Cardiac fibroblast (primary cell): ENCODE data around the gene INTS1.

Experiments
- DNase-seq, 2 donors: peaks; one replicate each; pipeline versions ENCODE4 v3.0.0 to v3.0.0-alpha.2; 2010; ENCODE audit warnings: low read depth in 2 of 2
- H3K4me3 ChIP-seq, 2 donors: replicated peaks in 1 of 2; 1 replicate in 1 of 2; 2 replicates in 1 of 2; pipeline ENCODE4 v1.5.1; 2011; ENCODE audit warnings: low read depth in 2 of 2, low read length in 2 of 2, mild to moderate bottlenecking in 2 of 2, moderate library complexity in 1 of 2
- TF ChIP-seq, protein P1 (sequence below): IDR thresholded peaks from one replicate; pipeline ENCODE4 v1.5.1; 2011; ENCODE audit warnings: low read depth, mild to moderate bottlenecking, low read length, inconsistent platforms

Gene INTS1

DNA sequence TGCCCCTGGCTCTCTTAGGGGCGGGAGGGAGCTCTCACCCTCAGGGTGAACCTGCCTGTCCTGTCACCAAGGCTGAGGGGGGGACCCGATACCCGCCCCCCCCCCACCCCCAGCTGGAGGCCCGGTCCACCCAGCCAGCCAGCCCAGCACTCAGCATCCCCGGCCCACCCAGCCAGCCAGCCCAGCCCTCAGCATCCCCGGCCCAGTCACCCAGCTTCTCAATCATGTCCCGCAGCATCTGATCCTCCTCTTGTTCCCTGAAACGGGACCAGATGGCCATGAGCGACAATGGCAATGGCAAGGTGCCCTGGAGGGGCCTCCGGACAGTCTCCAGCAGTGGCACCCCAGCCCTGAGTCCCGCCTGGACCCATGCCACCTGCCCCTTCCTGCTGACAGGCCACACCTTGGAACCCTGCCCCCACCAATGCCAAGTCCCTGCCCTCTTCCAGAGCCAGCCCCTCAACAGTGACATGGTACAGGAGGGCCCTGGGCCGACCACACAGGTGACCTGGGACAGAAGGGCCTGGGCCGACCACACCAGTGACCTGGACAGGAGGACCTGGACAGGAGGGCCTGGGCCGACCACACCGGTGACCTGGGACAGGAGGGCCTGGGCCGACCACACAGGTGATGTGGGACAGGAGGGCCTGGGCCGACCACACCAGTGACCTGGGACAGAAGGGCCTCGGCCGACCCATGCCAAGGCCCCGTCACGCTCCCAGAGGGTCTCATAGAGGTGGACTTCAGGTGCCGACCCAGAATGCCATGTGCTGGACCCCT, 69.1 kb downstream of the INTS1 start:
- no peak for DNase-seq

DNA sequence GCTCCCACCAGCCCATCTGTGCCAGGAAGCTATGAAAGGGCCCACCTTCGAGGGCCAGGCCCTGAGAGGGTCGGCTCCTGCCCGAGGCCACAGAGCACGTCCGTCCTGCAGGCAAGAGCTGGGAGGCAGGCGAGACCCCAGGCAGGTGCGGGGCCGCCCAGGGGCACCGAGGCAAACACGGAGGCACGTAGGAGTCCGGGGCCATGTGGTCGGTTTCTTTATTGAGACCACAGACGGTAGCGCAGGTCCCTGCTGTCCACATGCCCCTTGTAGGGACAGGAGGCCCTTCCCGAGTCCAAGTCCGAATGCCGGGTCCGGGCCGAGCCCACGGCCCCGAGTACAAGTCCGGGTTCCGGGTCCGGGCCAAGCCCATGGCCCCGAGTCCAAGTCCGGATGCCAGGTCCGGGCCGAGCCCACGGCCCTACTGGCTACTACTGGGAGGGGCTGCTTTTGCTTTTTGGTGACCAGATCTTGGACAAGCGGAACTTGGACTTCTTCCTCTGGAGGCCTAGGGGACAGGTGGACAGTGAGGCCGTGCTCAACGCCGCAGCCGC, 69.9 kb downstream of the INTS1 start:
- H3K4me3 ChIP-seq: no peak overlapping the region
- DNase-seq: no peak
- TF ChIP-seq, protein P1, sequence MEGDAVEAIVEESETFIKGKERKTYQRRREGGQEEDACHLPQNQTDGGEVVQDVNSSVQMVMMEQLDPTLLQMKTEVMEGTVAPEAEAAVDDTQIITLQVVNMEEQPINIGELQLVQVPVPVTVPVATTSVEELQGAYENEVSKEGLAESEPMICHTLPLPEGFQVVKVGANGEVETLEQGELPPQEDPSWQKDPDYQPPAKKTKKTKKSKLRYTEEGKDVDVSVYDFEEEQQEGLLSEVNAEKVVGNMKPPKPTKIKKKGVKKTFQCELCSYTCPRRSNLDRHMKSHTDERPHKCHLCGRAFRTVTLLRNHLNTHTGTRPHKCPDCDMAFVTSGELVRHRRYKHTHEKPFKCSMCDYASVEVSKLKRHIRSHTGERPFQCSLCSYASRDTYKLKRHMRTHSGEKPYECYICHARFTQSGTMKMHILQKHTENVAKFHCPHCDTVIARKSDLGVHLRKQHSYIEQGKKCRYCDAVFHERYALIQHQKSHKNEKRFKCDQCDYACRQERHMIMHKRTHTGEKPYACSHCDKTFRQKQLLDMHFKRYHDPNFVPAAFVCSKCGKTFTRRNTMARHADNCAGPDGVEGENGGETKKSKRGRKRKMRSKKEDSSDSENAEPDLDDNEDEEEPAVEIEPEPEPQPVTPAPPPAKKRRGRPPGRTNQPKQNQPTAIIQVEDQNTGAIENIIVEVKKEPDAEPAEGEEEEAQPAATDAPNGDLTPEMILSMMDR: no peak

More for the DNA sequence above, 69.1 kb downstream of the INTS1 start:
- no peak overlapping the region for H3K4me3 ChIP-seq
- TF ChIP-seq, protein P1: no peak

DNA sequence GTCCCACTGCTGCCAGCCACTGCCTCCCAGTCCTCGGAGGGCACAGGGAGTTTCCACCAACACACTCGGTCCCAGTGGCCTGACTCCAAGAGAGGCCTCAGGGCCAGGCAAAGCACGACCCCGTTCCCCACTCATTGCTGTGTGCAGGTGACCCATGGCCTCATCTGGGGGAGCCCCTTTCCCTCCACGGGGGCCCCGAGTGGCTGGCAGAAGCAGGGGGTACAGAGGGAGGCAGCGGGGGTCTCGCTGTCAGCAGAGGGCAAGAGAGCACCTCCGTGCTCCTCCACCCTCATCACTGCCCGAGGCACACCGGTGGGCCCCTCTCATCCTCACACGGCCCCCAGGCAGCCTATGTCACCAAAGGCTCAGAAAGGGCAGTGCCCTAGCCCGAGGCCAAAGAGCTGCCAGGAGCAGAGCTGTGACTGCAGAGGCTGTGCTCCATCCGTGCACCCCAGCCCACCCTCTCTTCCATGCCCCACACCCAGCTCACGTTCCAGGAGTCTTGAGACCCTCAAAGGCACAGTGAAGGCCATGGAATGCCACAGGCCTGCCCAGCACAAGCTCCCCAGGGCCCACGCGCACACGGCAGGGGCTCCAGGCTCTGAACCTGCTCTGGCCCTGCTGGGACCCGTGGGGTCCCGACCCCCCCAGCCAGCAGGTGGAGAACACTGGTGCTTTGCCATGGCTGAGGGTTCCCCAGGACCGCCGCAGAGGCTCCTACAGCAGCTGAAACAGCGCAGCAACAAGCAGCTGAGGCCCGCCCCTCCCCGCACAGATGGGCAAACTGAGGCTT, 70.9 kb downstream of the INTS1 start:
- TF ChIP-seq, protein P1: no peak
- H3K4me3 ChIP-seq: no peak overlapping the region
- no peak for DNase-seq

DNA sequence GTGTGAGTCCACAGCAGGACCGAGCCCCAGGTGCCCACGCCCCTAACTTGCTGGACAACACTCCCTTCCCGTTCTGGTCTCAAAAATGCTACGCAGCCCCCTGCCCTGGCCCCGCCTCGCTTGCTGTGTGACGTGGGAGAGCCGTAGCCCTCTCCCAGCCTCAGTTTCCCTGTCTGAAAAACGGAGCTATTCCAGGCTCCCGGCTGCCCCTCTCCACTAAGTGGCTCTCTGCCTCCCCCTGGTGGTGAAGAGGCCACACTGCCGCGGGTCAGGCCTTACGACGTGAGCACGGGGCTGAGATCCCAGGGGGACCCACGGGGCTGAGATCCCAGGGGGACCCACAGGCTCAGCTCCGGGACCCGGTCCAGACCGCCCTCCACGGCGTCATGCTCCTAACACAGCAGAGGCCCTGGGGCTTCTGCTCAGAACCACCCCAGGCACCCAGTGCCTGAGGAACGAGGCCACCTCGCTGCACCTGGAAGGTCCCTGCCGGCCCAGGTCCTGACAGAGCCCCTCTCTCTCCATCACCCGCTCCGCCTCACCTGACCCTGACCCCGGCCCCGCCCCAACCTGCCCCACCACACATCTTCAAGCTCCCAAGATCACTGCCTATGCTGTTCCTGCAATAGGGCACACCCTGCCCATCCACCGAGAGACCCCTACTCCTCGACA, 71.6 kb downstream of the INTS1 start:
- peak; percentile 66 to 71 for DNase-seq
- no peak overlapping the region for H3K4me3 ChIP-seq
- TF ChIP-seq, protein P1: peak; percentile 98

DNA sequence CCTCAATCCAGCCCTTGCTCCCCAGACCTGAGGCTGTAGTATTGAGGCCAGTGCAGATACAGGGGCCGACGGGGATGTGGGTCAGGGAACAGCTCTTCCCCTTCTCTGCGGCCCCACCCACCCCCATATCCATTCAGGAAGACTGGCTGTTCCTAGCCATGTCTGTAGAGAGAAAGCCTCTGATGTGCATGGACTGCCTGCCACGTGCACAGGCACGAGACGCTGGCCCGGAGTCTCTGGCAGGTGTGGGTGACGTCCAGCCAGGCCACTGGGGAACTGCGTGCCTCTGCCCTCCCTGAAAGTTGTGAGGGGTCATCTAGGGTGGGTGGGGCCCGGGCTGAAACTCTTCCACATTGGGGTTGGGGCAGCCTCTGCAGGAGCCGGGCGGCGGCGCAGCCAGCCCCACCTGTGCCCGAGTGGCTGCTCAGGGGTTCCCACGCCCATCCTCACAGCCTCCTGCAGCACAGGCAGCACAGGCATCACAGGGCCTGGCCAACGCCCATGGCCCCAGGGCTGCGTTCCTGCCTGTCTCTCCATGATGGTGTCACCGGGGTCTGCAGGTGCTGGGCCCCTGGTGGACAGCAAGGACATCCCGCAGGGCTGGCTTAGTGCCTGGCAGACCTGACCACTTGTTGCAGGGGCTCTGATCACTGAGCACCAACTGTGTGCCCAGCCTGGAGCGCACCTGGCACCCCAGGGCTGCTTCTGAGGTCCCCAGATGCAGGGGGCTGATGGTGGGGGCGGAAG, 72.4 kb downstream of the INTS1 start:
- no peak for DNase-seq
- TF ChIP-seq, protein P1: no peak
- no peak overlapping the region for H3K4me3 ChIP-seq

DNA sequence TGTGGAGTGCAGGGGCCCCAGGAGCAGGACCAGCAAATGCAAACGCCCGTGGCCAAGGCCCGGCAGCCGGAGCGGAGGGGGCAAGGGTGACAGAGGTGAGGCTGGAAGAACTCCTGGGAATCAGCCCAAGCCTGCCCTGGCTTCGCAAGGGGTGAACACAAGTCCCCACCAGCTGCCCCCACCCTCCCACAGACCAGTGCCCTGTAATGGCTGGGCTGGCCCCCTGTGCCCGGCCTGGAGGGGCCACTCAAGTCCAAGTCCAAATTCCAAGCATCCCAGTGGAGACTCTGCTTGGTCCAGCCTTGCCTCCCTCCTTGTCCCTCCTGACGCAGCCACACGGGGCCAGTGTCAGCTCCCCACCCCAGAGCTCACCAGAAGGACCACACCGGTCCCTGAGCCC, 73.0 kb downstream of the INTS1 start:
- TF ChIP-seq, protein P1: no peak
- no peak for DNase-seq
- H3K4me3 ChIP-seq: no peak overlapping the region
